ENCODE results near the gene IFNAR2. TPM values are rescaled to one million over a fixed set of nuclear protein-coding genes. Genes with fewer than 3 reads are reported as not detected.
"Not testable (repeated sequence)": the region's sequence is repeated elsewhere in the genome, so short reads cannot be mapped to it uniquely, and the experiment has no call there.

Gene IFNAR2
- total RNA-seq, 4 donors from 2014 or later, result 3.3 to 6.5 (median 3.8) TPM

GRCh38 chr21:33212159-33212851 lies 17.4 kb upstream of the IFNAR2 start:
- no peak for TF ChIP-seq POLR2AphosphoS5 (IDR thresholded peaks at IDR 0.05)
- TF ChIP-seq, protein P1, sequence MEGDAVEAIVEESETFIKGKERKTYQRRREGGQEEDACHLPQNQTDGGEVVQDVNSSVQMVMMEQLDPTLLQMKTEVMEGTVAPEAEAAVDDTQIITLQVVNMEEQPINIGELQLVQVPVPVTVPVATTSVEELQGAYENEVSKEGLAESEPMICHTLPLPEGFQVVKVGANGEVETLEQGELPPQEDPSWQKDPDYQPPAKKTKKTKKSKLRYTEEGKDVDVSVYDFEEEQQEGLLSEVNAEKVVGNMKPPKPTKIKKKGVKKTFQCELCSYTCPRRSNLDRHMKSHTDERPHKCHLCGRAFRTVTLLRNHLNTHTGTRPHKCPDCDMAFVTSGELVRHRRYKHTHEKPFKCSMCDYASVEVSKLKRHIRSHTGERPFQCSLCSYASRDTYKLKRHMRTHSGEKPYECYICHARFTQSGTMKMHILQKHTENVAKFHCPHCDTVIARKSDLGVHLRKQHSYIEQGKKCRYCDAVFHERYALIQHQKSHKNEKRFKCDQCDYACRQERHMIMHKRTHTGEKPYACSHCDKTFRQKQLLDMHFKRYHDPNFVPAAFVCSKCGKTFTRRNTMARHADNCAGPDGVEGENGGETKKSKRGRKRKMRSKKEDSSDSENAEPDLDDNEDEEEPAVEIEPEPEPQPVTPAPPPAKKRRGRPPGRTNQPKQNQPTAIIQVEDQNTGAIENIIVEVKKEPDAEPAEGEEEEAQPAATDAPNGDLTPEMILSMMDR (IDR thresholded peaks at IDR 0.05), result no peak
- no peak for TF ChIP-seq EP300 (IDR thresholded peaks at IDR 0.05)
- no peak for TF ChIP-seq POLR2A (IDR thresholded peaks at IDR 0.05)
- Histone ChIP-seq H3K27me3 (no peaks in the 10 kb centered on the region), H3K27ac (no peak overlapping the region), H3K9me3 (no peaks in the 10 kb centered on the region), H3K4me1 (peaks cover 22% of the 10 kb centered on the region), H3K36me3 (no peaks in the 10 kb centered on the region), H3K4me3 (no peak overlapping the region)
- DNase-seq (ENCODE audit: low spot score in 2 of 2), result no peak
- WGBS, result 52% methylated on average over 8 of the region's 8 CpGs

DNA sequence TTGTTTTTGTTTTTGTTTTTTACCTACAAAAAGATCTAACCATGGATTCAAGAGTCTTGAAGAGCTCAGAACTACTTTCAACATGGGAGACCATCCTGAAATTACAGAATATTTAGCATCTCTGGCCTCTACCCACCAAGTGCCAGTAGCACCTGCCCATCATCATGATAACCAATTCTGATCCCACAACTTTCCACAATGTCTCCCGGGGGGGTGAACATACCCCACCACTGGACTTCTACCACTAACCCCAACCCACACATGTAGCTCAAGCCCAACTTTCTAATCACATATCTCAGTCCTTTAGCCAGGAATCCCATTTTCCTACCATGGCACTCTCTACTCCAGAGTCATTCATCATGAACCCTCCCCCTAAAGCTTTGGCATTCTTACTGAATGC lies 15.7 kb upstream of the IFNAR2 start:
- Histone ChIP-seq H3K36me3 (no peaks in the 10 kb centered on the region), H3K27me3 (no peaks in the 10 kb centered on the region), H3K9me3 (no peaks in the 10 kb centered on the region), H3K27ac (no peak overlapping the region), H3K4me3 (no peak overlapping the region), H3K4me1 (peaks cover 22% of the 10 kb centered on the region)
- 93% methylated on average over 1 of the region's 1 CpG for WGBS
- no peak for DNase-seq (ENCODE audit: low spot score in 2 of 2)
- TF ChIP-seq POLR2AphosphoS5 (IDR thresholded peaks at IDR 0.05) (no peak), POLR2A (IDR thresholded peaks at IDR 0.05) (no peak), EP300 (IDR thresholded peaks at IDR 0.05) (no peak)
- TF ChIP-seq, protein P1 (IDR thresholded peaks at IDR 0.05), result no peak

DNA sequence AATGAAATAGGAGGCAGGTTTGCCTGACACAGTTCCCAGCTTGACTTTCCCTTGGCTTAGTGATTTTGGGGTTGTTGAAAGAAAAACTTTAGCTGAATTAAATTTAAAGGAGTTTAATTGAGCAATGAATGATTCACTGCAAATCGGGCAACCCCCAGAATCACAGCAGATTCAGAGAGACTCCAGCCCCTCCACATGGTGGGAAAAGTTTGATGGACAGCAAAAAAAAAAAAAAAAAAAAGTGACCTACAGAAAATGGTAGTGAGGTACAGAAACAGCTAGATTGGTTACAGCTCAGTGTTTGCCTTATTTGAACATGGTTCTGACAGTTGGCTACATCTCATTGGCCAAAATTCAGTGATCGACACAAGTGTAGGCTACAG lies 12.6 kb upstream of the IFNAR2 start:
- no peak overlapping the region for H3K27ac ChIP-seq
- H3K4me3 ChIP-seq, result no peak overlapping the region
- H3K9me3 ChIP-seq, result no peaks in the 10 kb centered on the region
- WGBS, result 90% methylated on average over 2 of the region's 2 CpGs
- TF ChIP-seq POLR2AphosphoS5 (IDR thresholded peaks at IDR 0.05) (no peak), POLR2A (IDR thresholded peaks at IDR 0.05) (no peak), EP300 (IDR thresholded peaks at IDR 0.05) (no peak)
- TF ChIP-seq, protein P1 (IDR thresholded peaks at IDR 0.05), result no peak
- no peak for DNase-seq (ENCODE audit: low spot score in 2 of 2)
- peaks cover 16% of the 10 kb centered on the region for H3K4me1 ChIP-seq
- no peaks in the 10 kb centered on the region for H3K27me3 ChIP-seq
- no peaks in the 10 kb centered on the region for H3K36me3 ChIP-seq

- H3K4me3 ChIP-seq, result no peak overlapping the region
- no peak for DNase-seq (ENCODE audit: low spot score in 2 of 2)
- H3K4me1 ChIP-seq, result peaks cover 13% of the 10 kb centered on the region
- TF ChIP-seq, protein P1 (IDR thresholded peaks at IDR 0.05), result no peak
- TF ChIP-seq POLR2AphosphoS5 (IDR thresholded peaks at IDR 0.05), result no peak
- TF ChIP-seq EP300 (IDR thresholded peaks at IDR 0.05), result no peak
- no peak for TF ChIP-seq POLR2A (IDR thresholded peaks at IDR 0.05)
- H3K27ac ChIP-seq, result no peak overlapping the region
- no peaks in the 10 kb centered on the region for H3K36me3 ChIP-seq
- no peaks in the 10 kb centered on the region for H3K9me3 ChIP-seq
- WGBS, result 94% methylated on average over 3 of the region's 3 CpGs
- H3K27me3 ChIP-seq, result no peaks in the 10 kb centered on the region
These were observed 10.4 kb upstream of the IFNAR2 start for GRCh38 chr21:33219300-33219699.

GRCh38 chr21:33219954-33220353 lies 9.8 kb upstream of the IFNAR2 start:
- no peaks in the 10 kb centered on the region for H3K27me3 ChIP-seq
- H3K36me3 ChIP-seq, result no peaks in the 10 kb centered on the region
- no peaks in the 10 kb centered on the region for H3K9me3 ChIP-seq
- peaks cover 13% of the 10 kb centered on the region for H3K4me1 ChIP-seq
- WGBS, result 96% methylated on average over 3 of the region's 3 CpGs
- no peak overlapping the region for H3K4me3 ChIP-seq
- no peak overlapping the region for H3K27ac ChIP-seq
- TF ChIP-seq, protein P1 (IDR thresholded peaks at IDR 0.05), result no peak
- TF ChIP-seq POLR2A (IDR thresholded peaks at IDR 0.05) (no peak), EP300 (IDR thresholded peaks at IDR 0.05) (no peak), POLR2AphosphoS5 (IDR thresholded peaks at IDR 0.05) (no peak)
- DNase-seq (ENCODE audit: low spot score in 2 of 2), result no peak

GRCh38 chr21:33225376-33225775 lies 4.4 kb upstream of the IFNAR2 start:
- DNase-seq (ENCODE audit: low spot score in 2 of 2); H3K9me3 ChIP-seq; H3K36me3 ChIP-seq; H3K27me3 ChIP-seq; H3K27ac ChIP-seq; H3K4me3 ChIP-seq; H3K4me1 ChIP-seq: not testable (repeated sequence)
- WGBS, result 100% methylated on average over 3 of the region's 3 CpGs

Measured in suprapubic skin (tissue), 4 donors.